ENCODE data around the gene PPFIBP1. TPM values are rescaled to one million over a fixed set of nuclear protein-coding genes. Genes with fewer than 3 reads are reported as not detected.

PPFIBP1 gene
- total and polyA plus RNA-seq, 10 donors, result 3.7 to 182 (median 92.4) TPM

DNA sequence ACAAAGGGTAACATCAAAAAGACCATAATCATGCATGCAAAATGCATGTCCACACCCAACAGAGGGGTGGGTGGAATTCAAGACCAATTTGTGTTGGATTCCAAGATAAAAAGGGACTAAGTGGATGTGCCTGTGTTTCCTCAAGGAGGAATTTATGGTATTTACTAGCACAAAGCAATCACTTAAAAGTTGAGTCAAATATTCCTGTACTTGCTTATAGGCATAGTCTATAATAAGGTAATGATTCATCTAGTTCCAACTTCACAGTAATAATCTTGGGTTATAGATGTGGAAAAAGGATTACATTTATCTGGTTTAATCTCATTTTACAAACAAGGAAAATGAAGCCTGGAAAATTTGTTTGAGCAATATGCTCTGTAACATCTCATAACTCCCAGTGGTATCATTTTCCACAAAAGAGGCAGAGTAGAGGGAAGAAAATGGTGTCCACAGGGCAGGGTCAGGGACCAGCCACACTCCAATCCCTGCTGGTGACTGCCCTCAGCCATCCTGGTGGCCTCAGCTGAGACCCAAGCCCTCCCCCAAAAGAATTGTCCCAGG lies 91.4 kb downstream of the PPFIBP1 start:
- no peak for DNase-seq
- intact Hi-C loops (cut with DNase I; ENCODE audit: low total_unique reads), result no loop called here
- Histone ChIP-seq H3K9me3 (no peaks in the 10 kb centered on the region), H3K4me3 (no peak overlapping the region), H3K27ac (no peak overlapping the region), H3K4me1 (peaks cover 0 to 31% (median 11%) of the 10 kb centered on the region in 6 donors), H3K27me3 (replicated peaks in 1 of 7) (no peaks in the 10 kb centered on the region), H3K36me3 (no peaks in the 10 kb centered on the region)
- TF ChIP-seq CTCF (IDR thresholded peaks at IDR 0.05 in 8 of 11, conservative IDR thresholded peaks at IDR 0.05 in 3 of 11) (no peak), POLR2A (IDR thresholded peaks at IDR 0.05) (no peak), POLR2AphosphoS5 (IDR thresholded peaks at IDR 0.05) (no peak)

DNA sequence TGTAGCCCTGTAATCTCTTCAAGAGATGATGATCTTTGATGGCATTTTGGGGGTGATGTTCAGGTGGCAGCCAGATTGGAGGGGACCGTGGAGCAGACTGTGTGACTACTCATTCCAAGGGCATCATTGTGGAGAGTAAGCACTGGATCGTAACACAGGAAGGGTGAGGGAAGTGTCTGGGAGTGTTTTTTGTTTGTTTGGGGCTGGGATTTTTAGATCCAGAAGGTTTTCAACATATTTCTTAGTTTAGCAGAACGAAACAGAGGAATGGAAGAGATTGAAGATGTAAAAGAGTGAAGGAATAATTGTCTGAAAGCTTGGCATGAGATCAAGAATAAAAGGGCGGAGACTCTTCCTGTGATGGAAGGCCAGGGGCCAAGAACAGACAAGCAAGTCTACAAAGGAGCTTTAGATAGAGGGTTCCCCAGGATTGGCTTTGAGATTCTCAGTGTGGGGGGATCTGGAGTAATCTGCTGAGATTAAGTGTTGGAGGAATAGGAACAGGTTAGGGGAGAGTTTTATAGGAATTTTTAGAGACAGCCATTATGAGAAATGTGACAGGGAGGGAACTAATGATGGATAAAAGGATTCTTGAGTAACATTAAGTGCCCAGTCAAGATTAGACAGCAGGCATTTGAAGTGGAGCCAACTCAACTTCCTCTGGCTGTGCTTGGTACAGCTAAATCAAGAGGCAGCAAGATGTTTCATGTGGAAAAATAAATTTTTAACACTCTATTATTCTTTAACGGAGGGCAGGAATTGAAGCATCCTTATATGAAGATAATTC lies 92.5 kb downstream of the PPFIBP1 start:
- Histone ChIP-seq H3K4me1 (peaks cover 0 to 31% (median 11%) of the 10 kb centered on the region in 6 donors), H3K4me3 (no peak overlapping the region), H3K27ac (peak overlapping the region in 5 of 8 donors; percentile 10 to 48 (median 35)), H3K9me3 (no peaks in the 10 kb centered on the region), H3K36me3 (no peaks in the 10 kb centered on the region), H3K27me3 (replicated peaks in 1 of 7) (no peaks in the 10 kb centered on the region)
- WGBS, 5 donors, result 37 to 61% (median 54%) methylated on average over 5 of the region's 5 CpGs
- intact Hi-C loops (cut with DNase I; ENCODE audit: low total_unique reads), result no loop called here
- no peak for TF ChIP-seq POLR2A (IDR thresholded peaks at IDR 0.05)
- no peak for TF ChIP-seq CTCF (IDR thresholded peaks at IDR 0.05 in 8 of 11, conservative IDR thresholded peaks at IDR 0.05 in 3 of 11)
- no peak for TF ChIP-seq POLR2AphosphoS5 (IDR thresholded peaks at IDR 0.05)
- no peak for DNase-seq

DNA sequence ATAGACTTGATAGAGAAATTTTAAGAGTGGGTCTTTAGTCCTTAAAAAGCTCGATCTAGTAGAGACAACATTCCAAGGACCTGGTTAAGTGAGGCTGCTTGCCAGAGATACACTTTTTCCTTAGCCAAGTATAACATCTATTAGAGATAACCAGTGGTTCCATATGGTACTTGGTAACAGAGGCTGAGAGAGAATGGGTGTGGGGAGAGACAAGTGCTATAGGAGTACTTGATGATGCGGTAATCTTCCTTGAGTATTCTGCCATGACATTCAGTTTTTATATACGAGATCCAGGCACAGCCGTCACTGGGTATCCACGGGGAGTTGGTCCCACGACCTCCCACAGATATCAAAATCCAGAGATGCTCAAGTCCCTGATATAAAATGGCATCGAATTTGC lies 94.8 kb downstream of the PPFIBP1 start:
- H3K27ac ChIP-seq, result peak overlapping the region in 3 of 8 donors; percentile 13 to 65 (median 46)

More for the DNA sequence above, 94.8 kb downstream of the PPFIBP1 start:
- Histone ChIP-seq H3K36me3 (no peaks in the 10 kb centered on the region), H3K4me1 (peaks cover 0 to 31% (median 11%) of the 10 kb centered on the region in 6 donors), H3K4me3 (no peak overlapping the region), H3K27me3 (replicated peaks in 1 of 7) (no peaks in the 10 kb centered on the region), H3K9me3 (no peaks in the 10 kb centered on the region)
- intact Hi-C loops (cut with DNase I; ENCODE audit: low total_unique reads), result no loop called here
- TF ChIP-seq CTCF (IDR thresholded peaks at IDR 0.05 in 8 of 11, conservative IDR thresholded peaks at IDR 0.05 in 3 of 11) (no peak), POLR2AphosphoS5 (IDR thresholded peaks at IDR 0.05) (no peak), POLR2A (IDR thresholded peaks at IDR 0.05) (no peak)
- DNase-seq, result no peak
- WGBS, 5 donors, result 77 to 93% (median 91%) methylated on average over 7 of the region's 7 CpGs
